Endodermal cell (in vitro differentiated cells): Measurements from ENCODE around the gene TTC9. TPM values are rescaled to one million over a fixed set of nuclear protein-coding genes. Genes with fewer than 3 reads are reported as not detected.

Experiments
- DNase-seq: peaks from one replicate; pipeline ENCODE4 v3.0.0-alpha.2; 2017
- H3K27ac ChIP-seq: 2 replicates; pipeline ENCODE4 v1.5.1; 2013; ENCODE audit warnings: mild to moderate bottlenecking, low read depth, low read length, moderate library complexity
- H3K27me3 ChIP-seq: 2 replicates; pipeline ENCODE4 v1.6.1; 2013; ENCODE audit warnings: mild to moderate bottlenecking, low read length, moderate library complexity; ENCODE audit not compliant: insufficient read depth, control insufficient read depth, poor library complexity, severe bottlenecking
- H3K36me3 ChIP-seq: 2 replicates; pipeline ENCODE4 v1.7.0; 2013; ENCODE audit warnings: mild to moderate bottlenecking, low read length, moderate library complexity; ENCODE audit not compliant: control insufficient read depth, insufficient read depth
- H3K4me1 ChIP-seq: one replicate; pipeline ENCODE4 v1.7.0; 2013; ENCODE audit warnings: low read length; ENCODE audit not compliant: control insufficient read depth, insufficient read depth
- H3K4me3 ChIP-seq: 2 replicates; pipeline ENCODE4 v1.5.1; 2013; ENCODE audit warnings: mild to moderate bottlenecking, low read length, moderate library complexity
- H3K9ac ChIP-seq: 2 replicates; pipeline ENCODE4 v1.6.1; 2013; ENCODE audit warnings: mild to moderate bottlenecking, low read length, moderate library complexity; ENCODE audit not compliant: poor library complexity, severe bottlenecking; ENCODE audit errors: extremely low read depth
- H3K9me3 ChIP-seq: 2 replicates; pipeline ENCODE4 v1.6.1; 2013; ENCODE audit warnings: mild to moderate bottlenecking, low read length, moderate library complexity; ENCODE audit not compliant: control insufficient read depth
- H3K27ac Mint-ChIP-seq: 2 replicates; pipeline ENCODE4 v1.8.0; 2020; ENCODE audit warnings: mixed read lengths
- H3K27me3 Mint-ChIP-seq: 2 replicates; pipeline ENCODE4 v1.8.0; 2021; ENCODE audit warnings: mild to moderate bottlenecking, mixed read lengths; ENCODE audit not compliant: insufficient read depth
- H3K36me3 Mint-ChIP-seq: 2 replicates; pipeline ENCODE4 v1.8.0; 2020; ENCODE audit warnings: low read depth, mixed read lengths
- H3K4me1 Mint-ChIP-seq: 2 replicates; pipeline ENCODE4 v1.8.0; 2020; ENCODE audit warnings: mixed read lengths
- H3K4me3 Mint-ChIP-seq: 2 replicates; pipeline ENCODE4 v1.8.0; 2020; ENCODE audit warnings: mild to moderate bottlenecking, moderate library complexity, mixed read lengths
- H3K9me3 Mint-ChIP-seq: 2 replicates; pipeline ENCODE4 v1.8.0; 2020; ENCODE audit warnings: mild to moderate bottlenecking, mixed read lengths
- CTCF ChIP-seq: fragments of 200-600 bp; sonication (generic); conservative IDR thresholded peaks from 2 replicates; pipeline ENCODE4 v1.5.0; 2021; ENCODE audit warnings: antibody characterized with exemption, mild to moderate bottlenecking
- WGBS, 2 experiments: methylation state at CpG; one replicate each; pipeline versions ENCODE4 v1.1.5 to v1.1.7; 2013; ENCODE audit warnings: missing lambda C conversion rate in 2 of 2, mixed read lengths in 1 of 2; ENCODE audit not compliant: insufficient coverage in 1 of 2, insufficient read length in 1 of 2; 5-methylcytosine and 5-hydroxymethylcytosine counted together
- total RNA-seq, 2 donors: library from RNA; stranded (reverse); fragmentation: NEBNext Ultra II Directional in 1 of 2; extraction: Animal tissue kit (Norgen Biotek cat#: 25700) in 1 of 2; gene quantifications; 2 replicates in 1 of 2; 3 replicates in 1 of 2; pipeline ENCODE4 v1.2.1, GENCODE V29; 2021

The TTC9 gene
- total RNA-seq, 2 donors from 2014 or later: 9.4 to 11.6 TPM

- Mint-ChIP-seq H3K4me1 (peaks cover 45% of the 10 kb centered on the region), H3K27me3 (peaks cover 9% of the 10 kb centered on the region)
- H3K4me3 ChIP-seq: peak overlapping the region; percentile 89
Observed at GRCh38 chr14:70642303-70643235, 853 bp downstream of the TTC9 start.

GRCh38 chr14:70643967-70644366 lies 2.3 kb downstream of the TTC9 start:
- peaks cover 4% of the 10 kb centered on the region for H3K36me3 Mint-ChIP-seq
- peaks cover 8% of the 10 kb centered on the region for H3K27me3 Mint-ChIP-seq
- TF ChIP-seq CTCF: no peak
- H3K4me3 Mint-ChIP-seq: peak overlapping the region; percentile 84
- no peak overlapping the region for H3K27ac Mint-ChIP-seq
- 83 to 100% methylated on average over 1 to 5 of the region's 5 CpGs for WGBS, 2 experiments
- no peaks in the 10 kb centered on the region for H3K9me3 Mint-ChIP-seq
- Histone ChIP-seq H3K9ac (no peak overlapping the region), H3K9me3 (no peaks in the 10 kb centered on the region), H3K36me3 (no peaks in the 10 kb centered on the region), H3K27me3 (no peaks in the 10 kb centered on the region), H3K4me1 (peaks cover 11% of the 10 kb centered on the region), H3K27ac (no peak overlapping the region), H3K4me3 (peak overlapping the region; percentile 89)
- H3K4me1 Mint-ChIP-seq: peaks cover 48% of the 10 kb centered on the region
- DNase-seq: no peak

More at GRCh38 chr14:70642303-70643235, 853 bp downstream of the TTC9 start:
- Mint-ChIP-seq H3K9me3 (no peaks in the 10 kb centered on the region), H3K36me3 (peaks cover 4% of the 10 kb centered on the region), H3K4me3 (peak overlapping the region; percentile 84), H3K27ac (peak overlapping the region; percentile 41)
- Histone ChIP-seq H3K27ac (no peak overlapping the region), H3K9ac (peak overlapping the region; percentile 68), H3K36me3 (no peaks in the 10 kb centered on the region), H3K27me3 (no peaks in the 10 kb centered on the region), H3K4me1 (peaks cover 11% of the 10 kb centered on the region), H3K9me3 (no peaks in the 10 kb centered on the region)
- DNase-seq: peak; percentile 71
- 1 to 3% methylated on average over 21 to 51 of the region's 51 CpGs for WGBS, 2 experiments
- no peak for TF ChIP-seq CTCF

- H3K9me3 ChIP-seq: no peaks in the 10 kb centered on the region
- peaks cover 14% of the 10 kb centered on the region for H3K36me3 Mint-ChIP-seq
- peaks cover 11% of the 10 kb centered on the region for H3K4me1 ChIP-seq
- no peak for DNase-seq
- peaks cover 38% of the 10 kb centered on the region for H3K4me1 Mint-ChIP-seq
- no peaks in the 10 kb centered on the region for H3K9me3 Mint-ChIP-seq
- no peak overlapping the region for H3K27ac ChIP-seq
- no peak overlapping the region for H3K4me3 Mint-ChIP-seq
- H3K27me3 Mint-ChIP-seq: peaks cover 4% of the 10 kb centered on the region
- H3K36me3 ChIP-seq: peaks cover 10% of the 10 kb centered on the region
- 76 to 84% methylated on average over 5 to 6 of the region's 6 CpGs for WGBS, 2 experiments
- H3K27ac Mint-ChIP-seq: peak overlapping the region; percentile 15
- H3K9ac ChIP-seq: no peak overlapping the region
- TF ChIP-seq CTCF: no peak
- H3K4me3 ChIP-seq: peak overlapping the region; percentile 21
- H3K27me3 ChIP-seq: no peaks in the 10 kb centered on the region
Observed at GRCh38 chr14:70645892-70646291, 4.2 kb downstream of the TTC9 start.
